ENCODE measurements around the gene C3orf70.

Gene C3orf70

GRCh38 chr3:185084901-185085300, 68.0 kb downstream of the C3orf70 start:
- peak; percentile 30 for DNase-seq (ENCODE audit: low read depth)

GRCh38 chr3:185084402-185084801, 68.5 kb downstream of the C3orf70 start:
- DNase-seq (ENCODE audit: low read depth): no peak

- no peak for DNase-seq (ENCODE audit: low read depth)
Measured at GRCh38 chr3:185082829-185083228, 70.0 kb downstream of the C3orf70 start.

- DNase-seq (ENCODE audit: low read depth): no peak
Measured at GRCh38 chr3:185082149-185082548, 70.7 kb downstream of the C3orf70 start.

GRCh38 chr3:185081521-185081920, 71.3 kb downstream of the C3orf70 start:
- DNase-seq (ENCODE audit: low read depth): no peak

GRCh38 chr3:185079625-185080024, 73.2 kb downstream of the C3orf70 start:
- DNase-seq (ENCODE audit: low read depth): no peak

- DNase-seq (ENCODE audit: low read depth): no peak
Measured at GRCh38 chr3:185076219-185076618, 76.6 kb downstream of the C3orf70 start.

GRCh38 chr3:185075547-185075946, 77.3 kb downstream of the C3orf70 start:
- DNase-seq (ENCODE audit: low read depth): no peak

- DNase-seq (ENCODE audit: low read depth): no peak
Measured at GRCh38 chr3:185071287-185071800, 81.5 kb downstream of the C3orf70 start.

GRCh38 chr3:185070491-185071286, 82.2 kb downstream of the C3orf70 start:
- no peak for DNase-seq (ENCODE audit: low read depth)

GRCh38 chr3:185069037-185070030, 83.5 kb downstream of the C3orf70 start:
- no peak for DNase-seq (ENCODE audit: low read depth)

- DNase-seq (ENCODE audit: low read depth): no peak
Measured at GRCh38 chr3:185067173-185067572, 85.7 kb downstream of the C3orf70 start.

GRCh38 chr3:185066251-185066650, 86.6 kb downstream of the C3orf70 start:
- no peak for DNase-seq (ENCODE audit: low read depth)

GRCh38 chr3:185065059-185065458, 87.8 kb downstream of the C3orf70 start:
- no peak for DNase-seq (ENCODE audit: low read depth)

GRCh38 chr3:185063431-185063830, 89.4 kb downstream of the C3orf70 start:
- DNase-seq (ENCODE audit: low read depth): no peak

GRCh38 chr3:185062191-185062590, 90.7 kb downstream of the C3orf70 start:
- DNase-seq (ENCODE audit: low read depth): no peak

- no peak for DNase-seq (ENCODE audit: low read depth)
Measured at GRCh38 chr3:185060655-185061054, 92.2 kb downstream of the C3orf70 start.

- no peak for DNase-seq (ENCODE audit: low read depth)
Measured at GRCh38 chr3:185059766-185060165, 93.1 kb downstream of the C3orf70 start.

GRCh38 chr3:185058796-185059195, 94.1 kb downstream of the C3orf70 start:
- DNase-seq (ENCODE audit: low read depth): no peak

- DNase-seq (ENCODE audit: low read depth): no peak
Measured at GRCh38 chr3:185057829-185058228, 95.0 kb downstream of the C3orf70 start.

GRCh38 chr3:185056908-185057307, 96.0 kb downstream of the C3orf70 start:
- no peak for DNase-seq (ENCODE audit: low read depth)

- DNase-seq (ENCODE audit: low read depth): no peak
Measured at GRCh38 chr3:185052631-185053030, 100.2 kb downstream of the C3orf70 start.

- DNase-seq (ENCODE audit: low read depth): no peak
Measured at GRCh38 chr3:185051801-185052200, 101.1 kb downstream of the C3orf70 start.
